PC-3 (cell line): ENCODE data around the gene NT5DC1. TPM values are rescaled to one million over a fixed set of nuclear protein-coding genes. Genes with fewer than 3 reads are reported as not detected.

Experiments used
- ATAC-seq: fragments of 200-7000 bp; cut with Tn5 transposase; 2 replicates; pipeline ENCODE4 v1.9.1; 2020; ENCODE audit warnings: mild to moderate bottlenecking, moderate library complexity
- BruUV-seq: library from RNA; stranded (reverse); fragments of 400-500 nt; replicated peaks from 2 replicates; lab custom pipeline; 2021; lab: Mats Ljungman, UMichigan
- CTCF ChIA-PET: fragments of 300-600 bp; sonication (Branson Sonifier 250); formaldehyde crosslinking; loops from one replicate; lab custom pipeline; 2022; ENCODE audit warnings: antibody characterized with exemption; lab: Charles Lee
- POLR2A ChIA-PET: fragments of 300-600 bp; sonication (Branson Sonifier 250); formaldehyde crosslinking; loops from one replicate; lab custom pipeline; 2022; ENCODE audit warnings: antibody characterized with exemption; ENCODE audit not compliant: unreplicated experiment; lab: Charles Lee
- DNase-seq: peaks from one replicate; pipeline ENCODE4 v3.0.0-alpha.2; 2015
- H2AFZ ChIP-seq: fragments of 300-600 bp; sonication (generic); 2 replicates; pipeline ENCODE4 v1.6.0; 2016; ENCODE audit warnings: antibody characterized with exemption, low read length
- H3F3A ChIP-seq: fragments of 300-600 bp; sonication (generic); one replicate; pipeline ENCODE4 v1.6.0; 2017; ENCODE audit warnings: antibody characterized with exemption, low read length, control low read depth, mild to moderate bottlenecking; ENCODE audit not compliant: unreplicated experiment
- H3K27ac ChIP-seq: fragments of 300-600 bp; sonication (generic); 2 replicates; pipeline ENCODE4 v1.5.1; 2016; ENCODE audit warnings: mild to moderate bottlenecking, low read length
- H3K27me3 ChIP-seq: fragments of 300-600 bp; sonication (generic); 2 replicates; pipeline ENCODE4 v1.6.1; 2016; ENCODE audit warnings: low read length, mixed read lengths
- H3K36me3 ChIP-seq: fragments of 300-600 bp; sonication (generic); 2 replicates; pipeline ENCODE4 v1.6.1; 2016; ENCODE audit warnings: low read depth, mixed run types, low read length, mixed read lengths
- H3K4me1 ChIP-seq: fragments of 300-600 bp; sonication (generic); 2 replicates; pipeline ENCODE4 v1.5.1; 2016; ENCODE audit warnings: low read length; ENCODE audit not compliant: insufficient read depth
- H3K4me2 ChIP-seq: fragments of 300-600 bp; sonication (generic); 2 replicates; pipeline ENCODE4 v1.6.0; 2016; ENCODE audit warnings: low read length
- H3K4me3 ChIP-seq: fragments of 300-600 bp; sonication (generic); 2 replicates; pipeline ENCODE4 v1.5.1; 2016; ENCODE audit warnings: mild to moderate bottlenecking, low read length, mixed read lengths
- H3K79me2 ChIP-seq: fragments of 300-600 bp; sonication (generic); 2 replicates; pipeline ENCODE4 v1.6.1; 2017; ENCODE audit warnings: low read length, mixed read lengths
- H3K9ac ChIP-seq: fragments of 300-600 bp; sonication (generic); 2 replicates; pipeline ENCODE4 v1.6.0; 2016; ENCODE audit warnings: mild to moderate bottlenecking, low read length
- H3K9me2 ChIP-seq: fragments of 300-600 bp; sonication (generic); replicated peaks from 2 replicates; pipeline ENCODE4 v1.6.1; 2016; ENCODE audit warnings: mixed run types, low read length, mixed read lengths
- H3K9me3 ChIP-seq: fragments of 300-600 bp; sonication (generic); 2 replicates; pipeline ENCODE4 v1.6.1; 2016; ENCODE audit warnings: low read length, mixed read lengths
- H4K20me1 ChIP-seq: fragments of 300-600 bp; sonication (generic); 2 replicates; pipeline ENCODE4 v1.6.1; 2016; ENCODE audit warnings: low read length, mixed read lengths
- EZH2 ChIP-seq: fragments of 300-600 bp; sonication (generic); IDR thresholded peaks from one replicate; pipeline ENCODE4 v1.6.1; 2017; ENCODE audit warnings: antibody characterized with exemption, mild to moderate bottlenecking, low read length; ENCODE audit not compliant: unreplicated experiment
- EZH2phosphoT487 ChIP-seq: fragments of 300-600 bp; sonication (generic); IDR thresholded peaks from 2 replicates; pipeline ENCODE4 v1.6.1; 2018; ENCODE audit warnings: mild to moderate bottlenecking, antibody characterized with exemption, low read length, borderline replicate concordance
- intact Hi-C: fragments of 100-400 bp; cut with micrococcal nuclease; formaldehyde crosslinking; loops from 2 replicates; pipeline ENCODE4 v1.9.0; 2023
- total RNA-seq: library from RNA; depleted of rRNA; stranded (reverse); fragments of >200 nt; gene quantifications from 2 replicates; pipeline ENCODE4 v1.2.3, GENCODE V29; 2014
- TF ChIP-seq, protein P1 (sequence below): fragments of 300-600 bp; sonication (generic); conservative IDR thresholded peaks from 2 replicates; pipeline ENCODE4 v1.5.1; 2017; ENCODE audit warnings: antibody characterized with exemption, low read depth, mild to moderate bottlenecking, low read length

The NT5DC1 gene
- total RNA-seq, 1 experiment from 2014 or later = 11.3 TPM

DNA sequence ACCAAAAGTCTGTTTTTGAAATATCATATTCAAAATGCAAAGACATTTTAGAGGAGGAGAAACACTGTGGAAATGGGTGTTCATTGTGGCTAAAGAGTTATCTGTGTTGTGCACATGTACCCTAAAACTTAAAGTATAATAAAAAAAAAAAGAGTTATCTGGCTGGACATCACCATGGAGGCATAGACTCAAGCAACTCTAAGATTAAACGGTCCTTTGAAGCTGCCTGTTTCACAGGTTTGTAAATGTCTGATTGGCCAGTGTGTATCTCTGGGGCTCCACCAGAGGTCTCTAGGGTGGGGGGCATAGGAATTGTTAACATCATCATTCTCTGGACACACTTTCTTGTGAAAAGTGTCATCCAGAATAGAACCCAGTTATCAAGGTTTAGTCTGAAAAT lies 114.0 kb downstream of the NT5DC1 start:
- TF ChIP-seq EZH2 (no peak), EZH2phosphoT487 (no peak)
- TF ChIP-seq, protein P1, sequence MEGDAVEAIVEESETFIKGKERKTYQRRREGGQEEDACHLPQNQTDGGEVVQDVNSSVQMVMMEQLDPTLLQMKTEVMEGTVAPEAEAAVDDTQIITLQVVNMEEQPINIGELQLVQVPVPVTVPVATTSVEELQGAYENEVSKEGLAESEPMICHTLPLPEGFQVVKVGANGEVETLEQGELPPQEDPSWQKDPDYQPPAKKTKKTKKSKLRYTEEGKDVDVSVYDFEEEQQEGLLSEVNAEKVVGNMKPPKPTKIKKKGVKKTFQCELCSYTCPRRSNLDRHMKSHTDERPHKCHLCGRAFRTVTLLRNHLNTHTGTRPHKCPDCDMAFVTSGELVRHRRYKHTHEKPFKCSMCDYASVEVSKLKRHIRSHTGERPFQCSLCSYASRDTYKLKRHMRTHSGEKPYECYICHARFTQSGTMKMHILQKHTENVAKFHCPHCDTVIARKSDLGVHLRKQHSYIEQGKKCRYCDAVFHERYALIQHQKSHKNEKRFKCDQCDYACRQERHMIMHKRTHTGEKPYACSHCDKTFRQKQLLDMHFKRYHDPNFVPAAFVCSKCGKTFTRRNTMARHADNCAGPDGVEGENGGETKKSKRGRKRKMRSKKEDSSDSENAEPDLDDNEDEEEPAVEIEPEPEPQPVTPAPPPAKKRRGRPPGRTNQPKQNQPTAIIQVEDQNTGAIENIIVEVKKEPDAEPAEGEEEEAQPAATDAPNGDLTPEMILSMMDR = no peak
- POLR2A ChIA-PET = interaction anchor here (0.5 kb wide), 1 partner anchor 1594 kb away, joined by 5 read pairs; no protein-coding TSS in a partner anchor
- Histone ChIP-seq H3K27me3 (no peaks in the 10 kb centered on the region), H3F3A (no peaks in the 10 kb centered on the region), H3K9me3 (no peaks in the 10 kb centered on the region), H3K4me2 (no peak overlapping the region), H3K79me2 (no peaks in the 10 kb centered on the region), H3K9me2 (no peaks in the 10 kb centered on the region), H3K4me1 (peaks cover 15% of the 10 kb centered on the region), H4K20me1 (no peaks in the 10 kb centered on the region), H3K4me3 (no peak overlapping the region), H2AFZ (no peak overlapping the region), H3K36me3 (no peaks in the 10 kb centered on the region), H3K9ac (no peak overlapping the region), H3K27ac (no peak overlapping the region)
- no TSS peak for BruUV-seq
- DNase-seq = no peak
- no peak for ATAC-seq
- intact Hi-C loops = loop anchor here (5.0 kb wide), 1 partner anchor 63 kb away; the partner anchor contains the start of gene TSPYL1
- CTCF ChIA-PET = no interaction called here

DNA sequence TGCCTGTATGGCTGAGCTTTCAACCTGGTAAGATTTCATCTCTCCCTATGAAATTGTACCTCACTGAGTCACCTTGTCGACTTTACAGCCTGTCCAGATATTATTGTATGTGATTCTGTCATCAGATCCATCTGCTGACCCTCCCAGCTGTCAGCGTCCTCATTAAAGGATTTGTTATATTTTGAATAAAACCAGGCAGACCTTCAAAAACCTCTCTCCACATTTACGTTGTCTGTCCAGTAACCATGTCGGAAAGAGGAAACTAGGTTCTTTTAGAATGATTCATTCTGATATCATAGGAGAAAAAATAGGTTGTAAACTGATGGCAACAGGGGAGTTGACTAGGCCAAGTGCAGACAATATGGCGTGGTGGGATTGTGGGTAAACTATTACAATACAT lies 114.8 kb downstream of the NT5DC1 start:
- no peak overlapping the region for H3K4me2 ChIP-seq
- H3K9ac ChIP-seq = no peak overlapping the region
- DNase-seq = peak; percentile 33
- no peaks in the 10 kb centered on the region for H3K79me2 ChIP-seq
- H3K27ac ChIP-seq = peak overlapping the region; percentile 10; the same call in 1 of the 2 replicates
- no peaks in the 10 kb centered on the region for H4K20me1 ChIP-seq
- no peak overlapping the region for H3K4me3 ChIP-seq
- peak; percentile 43 for ATAC-seq
- ChIA-PET POLR2A (no interaction called here), CTCF (no interaction called here)
- no peak overlapping the region; the same call in 1 of the 2 replicates for H2AFZ ChIP-seq
- no peaks in the 10 kb centered on the region for H3K9me2 ChIP-seq
- H3K36me3 ChIP-seq = no peaks in the 10 kb centered on the region
- BruUV-seq = no TSS peak
- H3K4me1 ChIP-seq = peaks cover 15% of the 10 kb centered on the region
- no peaks in the 10 kb centered on the region for H3K27me3 ChIP-seq
- TF ChIP-seq EZH2phosphoT487 (no peak), EZH2 (no peak)
- TF ChIP-seq, protein P1 = no peak
- intact Hi-C loops = loop anchor here (5.0 kb wide), 1 partner anchor 62 kb away; the partner anchor contains the start of gene TSPYL1
- H3K9me3 ChIP-seq = no peaks in the 10 kb centered on the region
- no peaks in the 10 kb centered on the region for H3F3A ChIP-seq

DNA sequence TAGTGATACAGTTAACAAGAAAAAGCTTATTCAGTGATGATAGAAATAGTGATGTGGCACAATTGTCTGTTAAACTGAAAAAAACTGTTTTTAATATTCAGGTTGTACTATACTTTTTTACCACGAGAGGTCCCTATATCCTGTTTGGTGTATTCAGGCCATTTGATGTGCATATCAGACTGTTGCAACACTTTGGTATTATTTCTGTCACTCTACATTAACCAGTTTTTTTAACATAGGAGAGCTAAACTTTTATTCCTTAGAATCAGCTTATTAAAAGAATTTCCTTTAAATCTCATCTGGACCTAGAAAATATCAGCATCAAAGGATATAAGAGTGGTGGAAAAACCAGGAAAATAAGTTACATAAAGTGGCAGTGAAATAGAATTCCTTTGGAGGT lies 116.4 kb downstream of the NT5DC1 start:
- no peak overlapping the region for H3K4me2 ChIP-seq
- no peaks in the 10 kb centered on the region for H3K9me3 ChIP-seq
- H3K4me1 ChIP-seq = peaks cover 11% of the 10 kb centered on the region
- no TSS peak for BruUV-seq
- H2AFZ ChIP-seq = no peak overlapping the region
- TF ChIP-seq EZH2 (no peak), EZH2phosphoT487 (no peak)
- TF ChIP-seq, protein P1 = peak; percentile 61
- H4K20me1 ChIP-seq = no peaks in the 10 kb centered on the region
- CTCF ChIA-PET = interaction anchor here (0.5 to 0.6 kb wide), 2 partner anchors 19 to 50 kb away, joined by 3 read pairs; no protein-coding TSS in a partner anchor
- peak; percentile 61 for DNase-seq
- intact Hi-C loops = loop anchor here (5.0 kb wide), 1 partner anchor 60 kb away; the partner anchor contains the start of gene TSPYL1
- H3K9me2 ChIP-seq = no peaks in the 10 kb centered on the region
- no peaks in the 10 kb centered on the region for H3K36me3 ChIP-seq
- no peak overlapping the region for H3K9ac ChIP-seq
- no peak; the same call in 1 of the 2 replicates for ATAC-seq
- H3K79me2 ChIP-seq = no peaks in the 10 kb centered on the region
- H3K27me3 ChIP-seq = no peaks in the 10 kb centered on the region
- H3K4me3 ChIP-seq = no peak overlapping the region
- no peaks in the 10 kb centered on the region for H3F3A ChIP-seq
- no peak overlapping the region for H3K27ac ChIP-seq
- POLR2A ChIA-PET = no interaction called here
